ENCODE data around the gene SMOC1.

SMOC1 gene

GRCh38 chr14:69945912-69946311 lies 66.7 kb downstream of the SMOC1 start:
- DNase-seq: no peak

- no peak for DNase-seq
Observed at GRCh38 chr14:69948351-69948750, 69.1 kb downstream of the SMOC1 start.

DNA sequence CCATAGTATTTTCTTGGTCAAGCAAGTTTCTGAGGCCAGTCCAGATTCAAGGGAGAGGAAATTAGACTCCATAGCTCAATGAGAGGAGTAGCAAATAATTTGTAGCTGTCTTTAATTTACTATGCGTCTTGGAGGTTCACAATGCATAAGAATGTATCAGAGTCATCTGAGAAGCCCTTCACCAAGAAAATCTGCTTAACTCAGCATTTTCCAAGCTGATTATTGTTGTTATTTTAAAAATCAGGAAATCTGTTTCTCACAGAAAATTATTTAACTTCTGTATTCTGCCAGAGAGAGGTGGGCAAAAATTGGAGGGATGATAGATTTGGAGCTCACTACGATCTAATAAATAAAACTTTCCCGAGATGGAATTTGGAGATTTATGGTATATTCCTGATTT lies 72.0 kb downstream of the SMOC1 start:
- no peak for DNase-seq

GRCh38 chr14:69951935-69952334 lies 72.7 kb downstream of the SMOC1 start:
- no peak for DNase-seq

DNA sequence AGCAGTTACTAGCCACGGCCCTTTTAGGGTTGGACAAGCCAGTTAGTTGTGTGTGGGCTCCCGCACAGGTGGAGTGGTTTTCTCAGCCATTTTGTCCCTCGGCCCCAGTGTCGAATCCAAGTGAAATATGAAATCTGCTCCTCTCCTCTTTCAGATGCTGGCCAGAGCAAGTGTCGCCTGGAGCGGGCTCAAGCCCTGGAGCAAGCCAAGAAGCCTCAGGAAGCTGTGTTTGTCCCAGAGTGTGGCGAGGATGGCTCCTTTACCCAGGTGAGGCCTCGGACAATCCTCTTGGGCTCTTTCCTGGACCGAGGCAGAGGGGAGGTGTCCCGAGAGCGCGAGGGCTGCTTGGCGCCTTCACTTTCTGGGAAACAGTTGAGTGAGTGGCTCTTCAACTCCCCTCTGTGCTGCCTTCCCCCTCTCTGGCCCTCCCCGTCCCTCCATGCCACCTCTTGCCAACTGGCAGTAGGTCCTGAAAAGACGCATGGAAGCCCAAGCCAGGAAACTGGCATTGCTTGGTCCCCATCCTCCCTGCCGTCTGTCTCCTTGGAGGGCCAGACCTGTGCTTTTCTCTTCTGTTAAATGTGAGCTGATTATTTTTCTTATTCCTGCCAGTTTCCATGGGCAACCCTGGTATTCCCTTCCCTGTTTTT lies 74.2 kb downstream of the SMOC1 start:
- DNase-seq: no peak

DNA sequence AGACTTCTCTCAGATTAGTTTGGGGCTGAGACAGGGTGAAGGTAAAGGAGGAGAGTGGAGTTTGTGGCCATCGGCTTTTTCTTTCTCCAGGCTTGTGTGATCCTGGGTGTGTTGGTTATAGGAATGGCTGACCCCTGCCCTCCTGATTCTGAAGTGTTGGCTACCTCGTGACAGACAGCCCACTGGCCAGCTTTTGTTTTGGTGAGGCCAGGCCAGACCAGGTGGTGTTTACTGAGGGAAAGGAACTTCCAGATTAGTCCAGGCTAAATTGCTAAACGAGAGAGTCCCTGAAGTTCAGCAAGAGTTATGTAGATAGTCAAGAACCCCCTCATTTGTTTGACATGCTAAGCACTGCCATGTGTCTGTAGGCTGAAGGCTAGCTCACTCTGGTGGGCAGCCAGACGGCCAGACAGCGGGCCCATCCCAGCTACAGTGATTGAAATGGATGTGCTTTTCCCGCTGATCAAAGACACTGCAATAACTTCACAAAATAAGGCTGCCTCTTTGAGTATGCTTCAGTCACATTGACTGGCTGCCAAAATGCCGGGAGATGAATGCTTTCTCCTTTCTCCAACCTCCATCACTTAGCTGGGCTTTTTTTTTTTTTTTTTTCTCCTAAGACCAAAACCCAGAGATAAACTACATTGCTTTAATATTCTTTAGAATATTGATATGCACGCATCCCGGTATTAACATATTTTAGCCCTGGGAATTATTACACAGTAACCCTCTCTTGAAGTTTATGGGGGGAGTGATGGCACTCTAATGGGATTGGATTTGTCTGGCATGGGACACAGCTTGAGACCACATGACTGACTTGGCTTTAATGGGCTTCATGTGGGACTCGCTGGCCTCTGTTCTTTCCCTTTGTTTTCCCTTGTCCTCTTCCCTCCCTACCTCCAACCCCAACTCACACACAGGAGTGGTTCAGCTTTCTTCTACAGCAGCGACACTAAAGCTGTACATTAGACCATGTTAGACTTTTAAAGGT lies 76.9 kb downstream of the SMOC1 start:
- DNase-seq: no peak

DNA sequence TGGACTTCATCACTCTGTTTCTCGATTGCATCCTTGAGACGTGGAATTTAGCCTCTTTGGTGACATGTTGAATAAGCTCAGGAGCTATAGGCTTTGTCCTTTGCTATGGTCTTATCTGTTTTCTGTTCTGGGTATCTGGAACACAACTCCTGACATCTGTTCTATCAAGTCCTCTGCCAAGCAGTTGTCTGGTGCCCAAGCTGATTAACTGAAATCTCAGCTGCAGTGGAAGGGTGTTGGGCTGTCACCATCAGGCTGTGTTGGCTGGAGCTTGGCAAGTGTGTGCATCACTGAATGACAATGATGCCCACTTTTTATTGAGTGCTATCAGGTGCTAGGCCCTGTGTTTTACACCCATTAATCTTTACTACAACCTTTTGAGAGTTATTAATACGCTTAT lies 77.8 kb downstream of the SMOC1 start:
- DNase-seq: no peak

- DNase-seq: no peak
Observed at GRCh38 chr14:69957986-69958385, 78.8 kb downstream of the SMOC1 start.

- no peak for DNase-seq
Observed at GRCh38 chr14:69959136-69959535, 79.9 kb downstream of the SMOC1 start.

GRCh38 chr14:69960296-69960695 lies 81.1 kb downstream of the SMOC1 start:
- no peak for DNase-seq

GRCh38 chr14:69963966-69964365 lies 84.8 kb downstream of the SMOC1 start:
- no peak for DNase-seq

GRCh38 chr14:69964841-69965240 lies 85.6 kb downstream of the SMOC1 start:
- no peak for DNase-seq

DNA sequence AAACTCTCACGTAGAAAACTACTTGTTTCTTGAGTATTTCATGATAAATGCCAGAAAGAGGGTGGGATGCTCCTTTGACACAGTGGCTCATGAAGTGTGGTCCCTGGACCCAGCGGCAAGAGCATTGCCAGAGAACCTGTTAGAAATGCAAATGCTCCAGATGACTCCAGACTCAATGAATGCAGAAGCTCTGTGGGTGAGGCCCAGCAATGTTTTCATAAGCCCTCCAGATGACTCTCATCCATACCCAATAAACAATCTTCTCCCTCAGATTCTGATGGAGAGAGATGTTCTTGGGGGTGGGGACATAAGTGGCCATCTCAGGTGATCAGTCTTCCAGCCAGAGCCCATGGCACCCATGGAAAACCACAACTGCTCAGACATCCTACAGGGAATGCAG lies 88.9 kb downstream of the SMOC1 start:
- no peak for DNase-seq

- DNase-seq: no peak
Observed at GRCh38 chr14:69968681-69969080, 89.5 kb downstream of the SMOC1 start.

GRCh38 chr14:69972755-69973154 lies 93.5 kb downstream of the SMOC1 start:
- no peak for DNase-seq

- DNase-seq: no peak
Observed at GRCh38 chr14:69973846-69974245, 94.6 kb downstream of the SMOC1 start.

- DNase-seq: no peak
Observed at GRCh38 chr14:69979882-69980281, 100.7 kb downstream of the SMOC1 start.

DNA sequence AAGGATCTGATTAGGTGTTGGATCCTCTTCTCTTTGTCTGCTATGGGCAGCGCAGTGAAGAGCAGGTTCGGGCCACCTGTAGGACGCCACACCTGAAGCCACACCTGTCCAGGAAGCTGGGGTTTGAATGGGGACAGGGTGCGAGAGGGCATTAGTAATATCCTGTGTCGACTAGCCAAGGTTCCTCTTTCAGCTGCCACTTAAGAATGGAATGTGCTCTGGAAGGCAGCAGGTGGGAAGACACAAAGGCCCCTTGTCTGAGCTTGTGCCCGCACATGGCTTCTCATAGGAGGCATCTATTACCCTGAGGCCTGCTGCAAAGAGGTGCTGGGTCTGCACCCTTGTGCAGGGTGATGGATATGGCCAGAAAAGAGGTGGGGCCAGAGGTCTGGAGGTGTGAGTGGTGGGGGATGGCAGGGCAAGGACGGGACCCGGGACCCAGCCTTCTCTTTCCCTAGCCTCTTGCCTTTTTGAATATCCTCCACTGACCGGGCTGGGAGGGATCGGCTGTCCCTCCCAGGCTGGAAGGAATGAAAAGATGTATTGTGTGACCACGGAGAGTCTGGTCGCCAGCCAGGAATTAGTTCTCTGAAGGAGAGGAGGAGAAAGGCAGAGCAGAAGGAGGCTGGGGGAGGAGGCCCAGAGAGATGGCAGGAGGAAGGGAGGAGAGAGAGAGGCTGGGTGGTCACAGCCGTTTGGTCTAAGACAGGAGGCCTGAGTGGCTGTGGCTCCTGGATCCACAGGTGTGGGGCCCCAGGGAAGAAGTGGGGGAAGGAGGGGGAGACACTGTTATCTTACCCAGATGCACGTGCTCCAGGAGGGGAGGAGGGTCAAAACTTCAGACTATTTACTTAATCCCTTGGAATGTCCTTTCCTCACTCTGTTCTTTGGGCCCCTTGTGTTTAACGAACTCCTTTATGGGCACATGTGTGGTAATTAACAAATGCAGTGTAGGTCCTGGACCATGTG lies 101.5 kb downstream of the SMOC1 start:
- no peak for DNase-seq

- no peak for DNase-seq
Observed at GRCh38 chr14:69982220-69982839, 103.1 kb downstream of the SMOC1 start.

GRCh38 chr14:69982886-69983285 lies 103.7 kb downstream of the SMOC1 start:
- DNase-seq: no peak

DNA sequence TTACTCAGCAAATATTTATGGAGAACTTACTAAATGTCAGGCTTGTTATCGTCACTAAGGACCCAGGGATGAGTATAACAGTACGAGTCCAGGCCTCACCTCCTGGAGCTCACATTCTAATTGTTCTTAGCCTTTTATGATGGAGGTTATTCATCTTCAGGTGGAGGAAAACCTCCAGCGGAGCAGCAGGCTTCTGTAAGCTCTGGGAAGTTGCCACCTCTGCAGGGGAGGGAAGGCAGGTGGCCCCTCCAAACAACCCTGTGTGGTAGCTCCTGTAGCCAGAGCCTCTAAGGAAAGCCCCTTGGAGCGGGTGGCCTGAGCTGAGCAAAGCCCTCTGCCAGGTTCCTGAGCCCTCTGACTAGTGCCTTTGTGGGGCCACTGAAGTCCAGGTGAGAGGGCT lies 104.1 kb downstream of the SMOC1 start:
- DNase-seq: no peak

DNA sequence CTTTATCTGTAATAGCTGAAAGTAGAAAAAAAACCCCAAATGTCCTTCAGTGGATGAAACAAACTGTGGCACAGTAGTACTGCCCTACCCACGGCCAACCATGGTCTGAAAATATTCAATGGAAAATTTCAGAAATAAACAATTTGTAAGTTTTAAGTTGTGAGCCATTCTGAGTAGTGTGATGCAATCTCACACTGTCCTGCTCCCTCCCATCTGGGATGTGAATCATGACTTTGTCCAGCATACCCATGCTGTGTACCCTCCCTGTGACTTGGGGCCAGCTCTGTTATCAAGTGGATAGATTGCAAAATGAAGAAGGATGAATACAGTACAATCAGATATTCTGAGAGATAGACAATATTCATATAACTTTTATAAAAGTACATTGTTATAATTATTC lies 106.2 kb downstream of the SMOC1 start:
- no peak for DNase-seq

- no peak for DNase-seq
Observed at GRCh38 chr14:69986336-69986735, 107.1 kb downstream of the SMOC1 start.

All from CD4-positive, alpha-beta T cell treated with Interleukin-15 for 1 hour (primary cell).